NCI-H82 treated with DMSO at 0.1 percent for 48 hours (cell line): ENCODE measurements around the gene MOV10.

ENCODE experiments used
- DNase-seq: peaks from one replicate; lab custom pipeline; 2025; ENCODE audit not compliant: unreplicated experiment; lab: John Stamatoyannopoulos, UW

MOV10 gene

DNA sequence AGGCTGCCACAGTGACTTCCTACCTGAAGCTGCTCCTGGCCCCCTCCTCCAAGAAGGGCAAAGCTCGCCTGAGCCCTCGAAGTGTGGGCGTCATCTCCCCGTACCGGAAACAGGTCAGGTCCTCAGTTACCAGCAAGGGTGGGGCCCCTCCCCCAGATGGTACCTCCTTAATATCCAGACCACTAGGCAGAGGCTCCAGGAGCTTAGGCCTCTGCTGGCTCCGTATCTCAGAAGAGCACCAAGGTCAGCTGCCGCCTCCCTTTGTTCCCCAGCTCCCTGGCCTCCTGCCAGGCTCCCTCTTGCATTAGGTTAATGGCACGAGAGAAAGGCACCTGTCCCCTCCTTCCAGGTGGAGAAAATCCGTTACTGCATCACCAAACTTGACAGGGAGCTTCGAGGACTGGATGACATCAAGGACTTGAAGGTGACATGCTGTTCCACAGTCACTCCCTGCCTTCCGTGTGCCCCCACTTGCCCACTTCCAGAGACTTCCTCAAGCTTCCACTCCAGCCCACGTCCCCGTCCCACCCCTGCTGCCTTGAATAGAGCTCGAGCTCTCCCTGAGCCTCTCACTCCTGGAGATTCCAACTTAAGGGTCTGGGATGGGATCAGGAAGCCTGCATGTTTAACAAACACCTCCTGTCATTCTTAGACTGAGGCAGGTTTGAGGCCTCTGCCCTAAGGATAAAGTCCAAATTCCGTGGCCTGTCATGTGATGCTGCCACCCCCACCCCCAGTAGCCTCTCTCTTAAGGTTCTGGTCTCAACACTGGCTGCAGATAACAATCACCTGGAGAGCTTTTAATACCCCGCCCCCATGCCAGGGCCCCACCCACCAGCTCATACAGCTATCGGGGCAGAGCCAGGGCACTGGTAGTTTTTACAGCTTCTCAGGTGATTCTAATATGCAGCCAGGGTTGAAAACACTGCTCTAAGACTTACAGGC lies 24.2 kb downstream of the MOV10 start:
- DNase-seq: no peak

DNA sequence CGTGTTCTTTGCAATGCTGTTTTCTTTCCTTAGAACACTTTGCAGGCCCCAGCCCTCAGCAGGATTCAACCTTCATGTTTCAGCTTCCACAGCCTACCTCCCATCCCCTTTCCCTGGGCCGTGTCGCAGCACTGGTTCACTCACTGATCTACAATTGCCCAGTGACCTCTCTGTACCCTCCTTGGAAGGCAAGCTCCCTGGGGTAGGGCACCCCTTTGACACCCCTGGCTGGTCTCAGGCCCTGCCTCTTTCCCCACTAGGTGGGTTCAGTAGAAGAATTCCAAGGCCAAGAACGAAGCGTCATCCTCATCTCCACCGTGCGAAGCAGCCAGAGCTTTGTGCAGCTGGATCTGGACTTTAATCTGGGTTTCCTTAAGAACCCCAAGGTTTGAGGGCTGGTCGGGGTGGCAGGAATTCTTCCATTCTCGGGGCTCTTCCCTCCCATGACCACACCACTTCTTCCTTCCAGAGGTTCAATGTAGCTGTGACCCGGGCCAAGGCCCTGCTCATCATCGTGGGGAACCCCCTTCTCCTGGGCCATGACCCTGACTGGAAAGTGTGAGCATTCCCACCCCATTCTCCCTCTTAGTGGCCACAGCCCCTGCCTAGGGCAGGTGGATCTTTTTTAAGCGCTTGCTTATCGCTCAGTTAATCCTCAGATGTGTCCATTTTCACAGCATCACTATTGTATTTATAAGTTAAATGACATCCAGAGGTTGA lies 25.1 kb downstream of the MOV10 start:
- no peak for DNase-seq

- peak; percentile 81 for DNase-seq
These were observed 26.1 kb downstream of the MOV10 start for GRCh38 chr1:112700290-112701226.

- no peak for DNase-seq
These were observed 27.0 kb downstream of the MOV10 start for GRCh38 chr1:112701227-112702066.

GRCh38 chr1:112702067-112702395 lies 27.6 kb downstream of the MOV10 start:
- no peak for DNase-seq

DNA sequence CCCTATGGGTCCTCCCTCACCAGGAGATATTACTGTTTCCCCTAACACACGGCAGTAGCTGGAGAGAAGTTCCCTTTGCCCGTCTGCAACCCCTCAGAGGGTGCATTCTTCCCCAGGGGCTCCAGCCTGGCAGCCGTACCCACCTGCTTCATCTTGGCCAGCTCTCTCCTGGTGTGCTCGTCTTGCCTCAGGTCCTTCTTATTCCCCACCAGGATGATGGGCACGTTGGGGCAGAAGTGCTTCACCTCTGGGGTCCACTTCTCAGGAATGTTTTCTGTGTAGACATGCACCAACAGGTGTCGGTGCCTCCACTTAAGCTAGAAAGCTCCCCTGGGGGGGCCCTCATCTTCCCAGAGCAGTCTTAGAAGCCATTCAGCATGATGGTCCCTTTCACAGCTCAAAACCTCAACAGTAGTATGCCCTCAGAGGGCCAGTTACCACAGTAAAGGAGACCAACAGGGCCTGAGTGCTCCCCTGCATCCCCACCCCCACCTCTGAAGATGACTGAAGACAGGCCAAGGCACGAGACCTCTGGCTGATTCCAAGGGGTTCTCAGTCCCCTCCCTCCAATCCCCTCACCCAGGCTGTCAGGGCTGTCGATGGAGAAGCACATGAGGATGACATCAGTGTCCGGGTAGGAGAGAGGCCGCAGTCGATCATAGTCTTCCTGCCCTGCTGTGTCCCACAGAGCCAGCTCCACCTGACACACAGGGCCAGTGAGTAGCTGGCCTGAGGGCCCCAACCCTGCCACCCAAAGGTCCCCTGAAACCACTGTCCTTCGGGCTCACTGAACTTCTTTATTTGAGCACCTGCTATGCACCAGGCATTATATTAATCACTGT lies 28.2 kb downstream of the MOV10 start:
- DNase-seq: no peak

- no peak for DNase-seq
These were observed 29.2 kb downstream of the MOV10 start for GRCh38 chr1:112703706-112704105.

- no peak for DNase-seq
These were observed 30.0 kb downstream of the MOV10 start for GRCh38 chr1:112704391-112704933.

GRCh38 chr1:112704934-112705627 lies 30.6 kb downstream of the MOV10 start:
- peak; percentile 39 for DNase-seq

DNA sequence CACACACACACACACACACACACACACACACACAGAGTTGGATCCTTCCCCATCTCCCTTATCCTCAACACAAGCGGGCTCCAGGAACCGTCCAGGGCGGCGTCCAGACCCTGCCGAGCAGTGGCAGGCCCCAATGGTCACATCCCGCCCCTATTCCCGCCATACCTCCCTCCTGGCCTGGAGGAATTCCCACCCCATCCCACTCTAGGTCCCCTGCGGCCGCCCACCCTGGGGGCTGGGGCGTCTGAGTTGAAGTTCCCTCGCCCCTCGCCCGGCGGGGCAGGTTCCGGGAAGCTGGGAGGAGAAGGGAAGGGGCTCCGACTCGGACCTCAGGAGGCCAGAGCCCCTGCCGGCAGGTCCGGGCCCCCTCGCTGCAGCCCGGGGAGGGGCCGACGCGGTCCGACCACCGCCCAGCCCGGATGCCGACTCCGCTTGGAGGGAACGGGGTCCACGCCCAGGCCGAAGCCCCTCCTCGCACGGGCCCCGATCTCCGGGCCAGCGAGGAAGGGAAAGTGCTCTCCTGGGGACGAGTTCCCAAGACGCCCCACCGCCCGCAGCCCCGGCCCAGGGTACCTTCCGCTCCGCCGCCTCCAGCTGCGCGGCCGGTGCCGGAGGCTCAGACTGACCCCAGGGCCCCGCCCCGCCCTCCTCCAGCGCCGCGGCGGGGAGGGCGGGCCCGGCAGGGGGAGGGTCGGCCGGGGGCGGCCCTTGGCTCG lies 32.2 kb downstream of the MOV10 start, which contains the start of gene RHOC:
RHOC (minus strand) TSS at position 623 of the 716 bp plus-strand sequence. CDS start 3,328 bp downstream, outside the sequence.
- DNase-seq: peak; percentile 54

GRCh38 chr1:112707221-112708001 lies 33.0 kb downstream of the MOV10 start:
- peak; percentile 76 for DNase-seq

- no peak for DNase-seq
These were observed 33.6 kb downstream of the MOV10 start for GRCh38 chr1:112708002-112708448.

GRCh38 chr1:112708489-112708888 lies 34.0 kb downstream of the MOV10 start:
- no peak for DNase-seq

- no peak for DNase-seq
These were observed 35.7 kb downstream of the MOV10 start for GRCh38 chr1:112710159-112710558.

- no peak for DNase-seq
These were observed 36.1 kb downstream of the MOV10 start for GRCh38 chr1:112710586-112710985.

DNA sequence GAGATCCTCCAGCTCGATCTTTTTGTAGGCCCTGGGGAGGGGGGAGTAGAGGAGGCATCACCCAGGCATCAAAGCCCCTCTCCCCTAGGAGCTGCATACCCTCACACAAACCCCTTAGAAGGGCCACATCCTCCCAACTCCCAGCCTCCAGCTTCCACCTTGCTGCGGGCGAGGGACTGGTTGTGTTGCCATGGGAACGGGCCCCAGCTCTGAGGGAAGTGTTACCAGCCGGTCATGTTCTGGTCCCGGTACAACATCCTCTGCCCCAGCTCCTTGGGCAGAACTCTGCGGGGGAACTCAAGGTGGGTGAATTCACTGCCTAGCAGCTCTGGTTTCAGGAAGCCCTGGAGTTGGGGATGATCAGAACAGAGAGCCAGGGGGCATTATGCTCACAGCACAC lies 36.6 kb downstream of the MOV10 start:
- DNase-seq: no peak

DNA sequence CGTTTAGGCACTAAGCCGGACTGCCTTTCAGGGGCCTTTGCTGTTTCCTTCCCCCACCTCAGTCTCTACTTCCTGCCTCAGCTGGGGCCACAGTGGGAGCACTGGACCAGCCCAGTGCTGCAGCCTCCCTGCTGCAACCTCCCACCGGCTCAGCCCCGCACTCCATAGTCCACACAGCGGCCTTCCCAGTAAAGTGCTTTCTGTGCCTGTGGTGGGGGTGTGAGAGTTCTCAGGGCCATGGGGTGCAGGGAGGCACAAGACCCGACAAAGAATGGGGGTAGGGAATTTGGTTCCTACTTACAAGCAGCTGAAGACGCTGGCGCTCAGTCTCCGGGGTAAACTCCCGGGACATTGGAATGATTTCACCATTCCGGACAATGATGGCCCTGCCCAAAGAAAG lies 37.2 kb downstream of the MOV10 start:
- DNase-seq: no peak
